GM11168 (cell line): Measurements from ENCODE around the gene EMD.

ENCODE experiments used
- in situ Hi-C: fragments of 300-500 bp; cut with MboI; formaldehyde crosslinking; loops from one replicate; pipeline ENCODE4 v1.12.0; 2022; ENCODE audit warnings: low sequenced_read_pairs; ENCODE audit not compliant: unreplicated experiment

The EMD gene

DNA sequence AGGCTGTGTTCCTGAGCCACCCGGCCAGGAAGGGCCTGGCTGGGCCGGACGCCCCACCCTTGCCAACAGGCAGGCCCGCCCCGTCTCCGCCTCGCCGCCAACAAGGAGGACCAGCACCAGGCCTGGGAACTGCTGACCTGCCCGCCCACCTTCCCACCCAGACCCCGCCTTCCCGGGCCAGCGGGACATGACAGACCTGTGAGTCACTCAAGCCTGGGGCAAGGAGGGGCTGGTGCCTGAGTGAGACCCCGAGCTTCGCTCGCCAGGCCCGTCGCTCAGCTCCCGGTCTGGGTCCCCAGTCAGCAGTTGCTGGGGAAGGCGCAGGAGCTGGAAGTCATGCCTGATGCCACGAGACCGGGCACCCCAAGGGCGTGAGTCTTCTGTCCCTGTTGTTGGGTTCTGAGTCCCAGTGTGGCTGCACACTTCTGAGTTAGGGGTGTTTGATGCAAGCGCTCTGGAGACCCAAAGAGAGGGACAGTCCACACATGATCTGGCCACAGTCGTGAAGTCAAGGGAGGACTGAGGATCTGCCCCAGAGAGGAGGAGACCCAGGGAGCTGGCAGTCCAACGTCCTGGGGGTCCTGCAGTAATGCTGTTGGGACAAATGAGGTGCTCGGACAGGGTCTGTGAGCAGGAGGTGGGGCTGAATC lies 30.3 kb downstream of the EMD start, which contains the start of gene DNASE1L1:
DNASE1L1 (minus strand) TSS at position 33 of the 650 bp plus-strand sequence. CDS start 3,686 bp downstream, outside the sequence.
- in situ Hi-C loops = no loop called here

DNA sequence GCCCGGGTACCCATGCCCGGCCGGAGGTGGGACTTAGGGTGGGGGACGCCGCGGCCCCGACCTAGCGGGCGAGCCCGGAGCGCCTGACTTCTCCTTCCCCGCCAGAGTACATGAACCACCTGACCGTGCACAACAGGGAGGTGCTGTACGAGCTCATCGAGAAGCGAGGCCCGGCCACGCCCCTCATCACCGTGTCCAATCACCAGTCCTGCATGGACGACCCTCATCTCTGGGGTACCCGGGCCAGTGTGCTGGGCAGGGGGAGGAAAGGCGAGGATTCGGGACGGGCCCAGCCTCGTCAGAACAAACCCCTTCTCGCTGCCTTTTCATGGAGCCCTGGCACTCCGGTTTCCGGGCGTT lies 32.9 kb downstream of the EMD start:
- in situ Hi-C loops = no loop called here

DNA sequence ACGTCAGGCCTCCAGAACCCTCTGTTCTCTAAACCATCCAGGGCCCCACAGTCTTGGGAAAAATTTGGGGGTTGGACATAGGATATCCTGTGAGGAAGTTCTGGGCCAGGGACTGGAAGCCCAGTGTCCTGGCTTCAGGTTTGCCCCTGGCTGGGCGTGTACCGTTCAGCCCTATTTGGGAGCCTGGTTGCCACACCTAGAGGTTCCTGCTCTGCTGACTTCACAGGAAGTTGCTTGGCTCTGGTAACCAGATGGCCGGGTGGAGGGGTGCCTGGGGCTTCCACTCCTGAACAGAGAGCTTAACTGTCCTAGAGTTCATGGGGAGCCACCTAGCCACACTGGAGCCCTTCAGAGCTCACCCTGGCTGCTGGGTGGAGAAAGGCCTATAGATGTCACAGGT lies 33.4 kb downstream of the EMD start:
- in situ Hi-C loops = no loop called here

DNA sequence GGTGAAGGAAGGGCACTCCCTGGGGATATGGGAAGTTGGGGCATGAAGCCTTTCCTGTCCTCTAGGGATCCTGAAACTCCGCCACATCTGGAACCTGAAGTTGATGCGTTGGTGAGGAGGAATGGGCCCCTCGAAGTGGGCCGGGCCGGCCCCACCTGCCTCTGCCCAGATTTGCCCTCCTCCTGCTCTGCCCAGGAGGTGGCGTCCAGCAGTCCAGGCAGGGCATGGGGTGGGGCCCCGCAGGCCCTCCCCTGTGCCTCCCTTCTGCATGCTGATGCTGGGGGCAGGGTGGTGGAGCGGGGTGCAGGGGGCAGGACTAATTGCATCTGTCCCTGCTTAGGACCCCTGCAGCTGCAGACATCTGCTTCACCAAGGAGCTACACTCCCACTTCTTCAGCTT lies 34.0 kb downstream of the EMD start:
- in situ Hi-C loops = no loop called here

DNA sequence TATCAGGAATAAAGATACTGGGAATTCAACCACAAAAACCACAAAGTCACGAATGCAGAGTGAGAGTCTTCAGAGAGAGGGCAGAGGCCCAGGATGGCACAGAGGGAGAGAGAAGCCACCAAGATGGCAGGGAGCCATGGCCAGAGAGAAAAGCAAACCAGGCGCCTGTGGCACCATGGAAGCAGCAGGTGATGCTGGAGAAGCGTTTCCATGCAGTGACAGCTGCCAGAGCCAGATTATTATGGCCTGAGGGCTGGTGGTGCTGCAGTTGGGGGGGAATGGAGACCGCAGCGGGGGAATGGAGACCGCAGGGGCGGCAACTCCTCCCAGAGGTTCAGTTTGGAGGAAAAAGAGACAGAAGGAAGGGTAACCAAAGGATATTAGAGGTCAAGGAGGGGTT lies 38.1 kb downstream of the EMD start:
- in situ Hi-C loops = no loop called here

DNA sequence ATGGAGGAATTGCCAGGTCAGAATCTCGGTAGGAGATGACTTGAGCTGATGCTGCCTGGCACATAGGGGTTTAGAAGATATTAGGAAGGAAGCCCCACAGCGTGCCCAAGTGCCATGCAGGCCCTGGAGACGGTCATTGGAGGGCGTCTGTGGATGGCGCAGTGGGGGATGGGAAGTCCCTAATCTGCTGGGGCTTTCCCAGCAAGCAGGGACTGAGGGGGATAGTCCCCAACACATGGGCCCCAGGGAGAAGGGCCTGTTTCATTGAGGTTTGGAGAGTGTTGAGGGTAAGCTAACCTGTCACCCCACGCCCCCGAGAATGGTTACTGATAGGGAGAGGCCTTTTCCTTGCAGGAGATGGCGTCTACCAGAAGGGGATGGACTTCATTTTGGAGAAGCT lies 40.1 kb downstream of the EMD start:
- in situ Hi-C loops = no loop called here

DNA sequence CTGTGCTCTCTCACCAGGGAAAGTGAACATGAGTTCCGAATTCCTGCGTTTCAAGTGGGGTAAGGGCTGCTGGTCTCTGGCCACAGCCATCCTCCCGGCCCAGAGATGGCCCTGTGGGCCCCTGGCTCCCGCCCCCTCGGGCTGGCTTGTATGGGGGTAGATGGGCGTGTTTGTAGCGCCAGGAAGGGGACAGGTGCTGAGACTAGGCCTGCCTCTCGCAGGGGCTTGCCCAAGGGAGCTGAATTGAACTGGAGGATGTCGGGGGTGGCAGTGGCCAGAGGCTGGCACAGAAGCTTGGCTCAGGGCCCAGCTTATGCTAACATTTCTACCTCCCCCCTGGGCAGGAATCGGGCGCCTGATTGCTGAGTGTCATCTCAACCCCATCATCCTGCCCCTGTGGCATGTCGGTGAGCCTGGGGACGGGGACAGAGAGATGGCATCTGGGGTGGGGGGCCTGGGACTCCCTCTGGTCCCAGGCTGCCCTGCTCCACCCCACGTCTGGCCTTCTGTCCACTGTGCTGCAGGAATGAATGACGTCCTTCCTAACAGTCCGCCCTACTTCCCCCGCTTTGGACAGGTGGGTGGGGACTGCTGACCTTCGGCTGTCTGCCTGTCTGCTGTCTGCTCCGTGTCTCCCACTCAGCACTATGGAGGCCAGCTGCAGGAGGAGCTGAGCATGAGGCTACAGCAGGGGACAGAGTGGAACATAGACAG lies 40.8 kb downstream of the EMD start:
- in situ Hi-C loops = no loop called here

DNA sequence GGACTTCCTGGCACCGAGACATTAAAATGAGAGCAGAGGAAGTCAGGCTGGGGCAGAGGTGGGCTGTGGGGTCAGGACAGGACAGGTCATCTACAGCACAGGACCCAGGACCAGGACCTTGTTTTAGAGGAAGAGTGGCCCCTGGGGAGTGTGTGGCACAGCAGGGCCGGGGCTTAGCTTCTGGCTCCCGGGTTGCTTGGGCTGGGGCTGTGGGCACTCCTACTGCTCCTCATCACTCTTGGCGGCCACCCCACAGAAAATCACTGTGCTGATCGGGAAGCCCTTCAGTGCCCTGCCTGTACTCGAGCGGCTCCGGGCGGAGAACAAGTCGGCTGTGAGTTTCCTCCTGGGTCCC lies 41.3 kb downstream of the EMD start:
- in situ Hi-C loops = no loop called here

DNA sequence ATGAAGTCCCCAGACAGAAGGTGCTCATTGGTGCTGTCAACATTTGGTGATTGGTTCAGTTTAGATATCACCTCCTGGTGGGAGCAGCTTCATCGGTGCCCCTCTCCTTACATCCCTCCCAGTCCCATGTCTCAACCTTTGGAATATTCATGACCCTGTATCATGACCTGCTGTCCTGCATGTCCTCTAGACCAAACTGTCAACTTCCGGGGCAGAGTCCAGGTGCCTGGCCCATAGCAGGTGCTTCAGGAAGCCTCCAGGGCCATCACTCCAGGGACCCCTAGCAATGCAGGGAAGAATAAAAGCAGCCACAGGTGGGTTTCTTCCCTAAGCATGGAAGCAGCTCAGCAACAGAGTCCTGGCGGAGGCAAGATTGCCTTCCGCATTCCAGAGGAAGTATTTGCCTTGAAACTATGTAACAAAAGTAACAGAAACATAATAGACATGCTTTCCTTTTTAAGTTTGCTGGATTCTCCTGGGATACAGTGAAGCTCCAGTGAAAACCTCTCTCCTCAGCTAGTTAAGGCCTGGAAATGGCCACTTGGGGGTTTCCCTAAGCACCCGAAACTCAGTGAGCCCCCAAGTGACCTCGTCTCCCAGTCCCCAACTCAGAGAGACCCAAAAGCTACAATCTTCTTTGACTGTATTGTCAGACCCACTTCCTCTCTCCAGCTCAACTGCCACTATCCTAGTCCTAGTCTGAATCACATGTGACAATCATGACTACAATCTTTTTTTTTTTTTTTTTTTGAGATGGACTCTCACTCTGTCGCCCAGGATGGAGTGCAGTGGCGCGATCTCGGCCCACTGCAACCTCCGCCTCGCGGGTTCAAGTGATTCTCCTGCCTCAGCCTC lies 48.0 kb downstream of the EMD start:
- in situ Hi-C loops = loop anchor here (25.0 kb wide), 1 partner anchor 110 kb away; the partner anchor contains the start of genes G6PD and IKBKG

DNA sequence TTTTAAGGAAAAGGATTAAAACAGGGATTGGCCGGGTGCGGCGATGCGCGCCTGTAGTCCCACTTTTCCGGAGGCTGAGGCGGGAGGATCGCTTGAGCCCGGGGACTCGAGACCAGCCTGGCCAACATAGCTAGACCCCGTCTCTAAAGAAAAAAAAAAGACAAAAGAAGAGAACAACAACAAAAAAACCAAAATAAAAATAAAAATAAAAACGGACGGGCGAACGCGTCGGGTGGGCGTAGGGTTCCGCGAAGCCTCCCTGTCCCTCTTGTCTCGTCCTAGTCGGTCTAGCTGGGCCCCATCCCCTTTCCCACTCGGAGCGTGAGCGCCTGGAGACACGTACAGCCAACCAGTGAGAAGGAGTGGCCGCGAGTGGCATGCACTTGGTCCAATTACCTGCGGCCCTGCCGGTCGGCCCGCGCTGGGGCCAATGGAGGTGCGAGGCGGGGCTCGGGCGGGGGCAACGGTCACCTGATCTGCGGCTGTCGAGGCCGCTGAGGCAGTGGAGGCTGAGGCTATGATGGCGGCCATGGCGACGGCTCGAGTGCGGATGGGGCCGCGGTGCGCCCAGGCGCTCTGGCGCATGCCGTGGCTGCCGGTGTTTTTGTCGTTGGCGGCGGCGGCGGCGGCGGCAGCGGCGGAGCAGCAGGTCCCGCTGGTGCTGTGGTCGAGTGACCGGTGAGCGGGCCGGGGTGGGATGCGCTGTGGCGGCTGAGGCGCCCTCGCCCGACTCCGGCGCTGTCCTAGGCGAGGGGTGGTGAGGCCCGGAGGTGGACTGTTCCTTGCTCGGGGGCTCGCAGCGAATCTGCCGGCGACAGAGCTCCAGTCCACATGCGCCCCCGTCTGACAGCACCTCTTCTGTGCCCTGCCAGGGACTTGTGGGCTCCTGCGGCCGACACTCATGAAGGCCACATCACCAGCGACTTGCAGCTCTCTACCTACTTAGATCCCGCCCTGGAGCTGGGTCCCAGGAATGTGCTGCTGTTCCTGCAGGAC lies 49.4 kb downstream of the EMD start, which contains the start of gene ATP6AP1:
ATP6AP1 (plus strand) TSS at position 502 of the 996 bp plus-strand sequence; CDS start at position 518, 16 bp downstream.
- in situ Hi-C loops = loop anchor here (25.0 kb wide), 1 partner anchor 109 kb away; the partner anchor contains the start of genes G6PD and IKBKG

DNA sequence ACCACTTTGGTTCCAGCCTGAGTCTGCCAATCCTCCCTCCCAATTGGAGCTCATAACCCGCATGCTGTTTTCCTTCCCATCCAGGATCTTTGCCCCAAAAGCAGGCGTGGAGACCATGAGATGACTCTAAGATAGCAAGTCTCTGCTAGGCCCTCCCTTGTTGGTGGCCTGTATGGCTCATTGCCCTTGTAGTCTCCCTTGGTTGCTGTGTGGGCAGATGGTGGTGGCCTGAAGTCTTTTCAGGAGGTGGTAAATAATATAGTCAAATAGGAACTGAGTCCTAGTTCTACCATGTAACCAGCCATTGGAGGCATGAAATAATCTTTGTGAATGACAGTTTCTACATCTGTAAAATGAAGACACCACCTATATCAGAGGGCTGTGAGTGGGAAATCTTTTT lies 50.6 kb downstream of the EMD start:
- in situ Hi-C loops = loop anchor here (25.0 kb wide), 1 partner anchor 108 kb away; the partner anchor contains the start of genes G6PD and IKBKG

DNA sequence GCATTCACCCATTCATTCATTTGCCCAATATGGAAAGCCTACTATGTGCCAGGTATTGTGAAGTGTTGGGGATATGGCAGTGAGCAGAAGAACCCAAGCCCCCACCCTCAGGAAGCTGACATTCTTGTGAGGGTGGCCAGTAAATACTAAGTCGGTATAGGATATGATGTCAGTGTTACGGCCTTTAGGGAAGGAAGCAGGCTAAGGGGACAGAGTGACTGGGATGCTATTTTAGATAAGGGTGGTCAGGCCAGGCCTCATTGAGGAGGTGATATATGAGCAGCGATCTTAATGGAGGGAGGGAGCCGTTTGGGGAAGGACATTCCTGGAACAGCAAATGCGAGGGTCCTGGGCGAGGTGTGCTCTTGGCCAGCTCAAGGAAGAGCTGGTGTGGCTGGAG lies 51.4 kb downstream of the EMD start:
- in situ Hi-C loops = loop anchor here (25.0 kb wide), 1 partner anchor 107 kb away; the partner anchor contains the start of genes G6PD and IKBKG

DNA sequence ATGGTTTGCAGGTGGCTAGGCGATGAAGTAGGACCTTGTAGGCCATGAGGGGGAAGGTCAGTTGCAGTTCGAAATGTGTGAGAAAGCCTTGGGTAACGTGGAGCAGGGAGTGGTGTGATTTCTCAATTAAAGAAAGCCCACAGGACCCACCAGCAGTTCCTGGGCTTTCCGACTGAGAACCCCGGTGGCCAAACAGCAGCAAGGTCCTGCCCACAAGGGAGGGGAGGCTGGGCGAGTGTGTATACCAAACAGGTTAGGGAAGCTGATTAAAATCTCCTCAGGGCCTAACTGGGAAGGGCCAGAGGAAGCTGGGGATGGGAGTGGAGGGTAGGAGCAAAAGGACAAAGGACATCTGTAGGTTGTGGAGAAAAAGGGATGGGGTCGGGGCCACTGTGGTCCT lies 51.8 kb downstream of the EMD start:
- in situ Hi-C loops = loop anchor here (25.0 kb wide), 1 partner anchor 106 kb away; the partner anchor contains the start of genes G6PD and IKBKG
